Type B pancreatic cell (in vitro differentiated cells): ENCODE measurements around the gene PNO1. TPM values are rescaled to one million over a fixed set of nuclear protein-coding genes. Genes with fewer than 3 reads are reported as not detected.

Experiments
- DNase-seq: peaks from one replicate; pipeline ENCODE4 v3.0.0; 2021; ENCODE audit warnings: mixed read lengths; ENCODE audit not compliant: unreplicated experiment; ENCODE audit errors: extremely low spot score
- H3K27ac Mint-ChIP-seq: 2 replicates; pipeline ENCODE4 v1.8.0; 2021; ENCODE audit warnings: mild to moderate bottlenecking, mixed read lengths
- H3K27me3 Mint-ChIP-seq: 2 replicates; pipeline ENCODE4 v1.8.0; 2021; ENCODE audit warnings: mixed read lengths
- H3K36me3 Mint-ChIP-seq: 2 replicates; pipeline ENCODE4 v1.8.0; 2021; ENCODE audit warnings: mixed read lengths
- H3K4me1 Mint-ChIP-seq: one replicate; pipeline ENCODE4 v1.8.0; 2021; ENCODE audit warnings: mixed read lengths; ENCODE audit not compliant: unreplicated experiment
- H3K4me3 Mint-ChIP-seq: 2 replicates; pipeline ENCODE4 v1.8.0; 2021; ENCODE audit warnings: mild to moderate bottlenecking, mixed read lengths
- H3K9me3 Mint-ChIP-seq: 2 replicates; pipeline ENCODE4 v1.8.0; 2021; ENCODE audit warnings: mixed read lengths
- CTCF ChIP-seq: fragments of 200-600 bp; sonication (generic); conservative IDR thresholded peaks from 2 replicates; pipeline ENCODE4 v1.5.0; 2021; ENCODE audit warnings: antibody characterized with exemption, mild to moderate bottlenecking
- total RNA-seq: library from RNA; stranded (reverse); gene quantifications from 2 replicates; pipeline ENCODE4 v1.2.1, GENCODE V29; 2021; ENCODE audit warnings: low replicate concordance

Gene PNO1
- total RNA-seq, 1 donor from 2014 or later, result 13.5 TPM

- Mint-ChIP-seq H3K27me3 (no peaks in the 10 kb centered on the region), H3K27ac (peak overlapping the region; percentile 32), H3K4me1 (peaks cover 12% of the 10 kb centered on the region), H3K4me3 (no peak overlapping the region), H3K36me3 (peaks cover 21% of the 10 kb centered on the region), H3K9me3 (no peaks in the 10 kb centered on the region)
- no peak for TF ChIP-seq CTCF
- no peak for DNase-seq
These were observed 67.5 kb downstream of the PNO1 start for GRCh38 chr2:68225119-68225632.

Other genes starting within 250 kb of the PNO1 start
- 19.6 and 26.7 TPM in 2 replicates for gene C1D, start 94.9 kb upstream of the PNO1 start, total RNA-seq
- 46.3 and 46.5 TPM in 2 replicates for gene PPP3R1, start 94.6 kb downstream of the PNO1 start, total RNA-seq
- 0.36 and 15.0 TPM in 2 replicates for gene CNRIP1, start 162.1 kb downstream of the PNO1 start, total RNA-seq
- gene PLEK, start 207.4 kb downstream of the PNO1 start, total RNA-seq, result not detected in 2 replicates